Heart left ventricle (tissue), 13 donors: ENCODE results near the gene RALGPS1.

ENCODE experiments used
- CTCF ChIP-seq, 12 donors: fragments of 200-600 bp; sonication (generic) in 4 of 12; IDR thresholded peaks; one replicate each; pipeline versions ENCODE4 v1.5.0 to v1.8.0; 2018 to 2022; ENCODE audit warnings: antibody characterized with exemption in 12 of 12, mild to moderate bottlenecking in 5 of 12
- POLR2A ChIP-seq, 2 donors: fragments of 450-650 bp; IDR thresholded peaks; one replicate each; pipeline ENCODE4 v1.6.1; 2017; ENCODE audit warnings: antibody characterized with exemption in 2 of 2, mild to moderate bottlenecking in 2 of 2, moderate library complexity in 2 of 2
- donor health status: ischemic (EF 13 %, LVEDD 7.1; RV severe dilation, severe dysfunction).
- donor health status: DM: no; HTN: yes; CAD: no.
- donor health status: DM: no; HTN: no; CAD: no.
- donor health status: ischemic (EF 25% LVEDD 6.9; RV normal size, moderate dysfunction).
- donor health status: ischemic (EF 25% LVEDD 5.7; RV mildly dilated, moderate dysfunction).
- donor health status: ischemic (EF 35%, LVEDD 5.7; RV mildly dilated, moderate dysfunction).
- donor health status: nonischemic (EF 11% LVEDD 7.7; RV severe dilation, severe dysfunction).
- donor health status: DM: yes; HTN: yes; CAD: no.
- donor health status: PGD.
- donor health status: ischemic (EF 29% LVEDD 5.4; RV normal size, mild dysfunction).
- donor health status: nonischemic (EF 23%, LVEDD 6.1; RV moderate dilation, normal function).

DNA sequence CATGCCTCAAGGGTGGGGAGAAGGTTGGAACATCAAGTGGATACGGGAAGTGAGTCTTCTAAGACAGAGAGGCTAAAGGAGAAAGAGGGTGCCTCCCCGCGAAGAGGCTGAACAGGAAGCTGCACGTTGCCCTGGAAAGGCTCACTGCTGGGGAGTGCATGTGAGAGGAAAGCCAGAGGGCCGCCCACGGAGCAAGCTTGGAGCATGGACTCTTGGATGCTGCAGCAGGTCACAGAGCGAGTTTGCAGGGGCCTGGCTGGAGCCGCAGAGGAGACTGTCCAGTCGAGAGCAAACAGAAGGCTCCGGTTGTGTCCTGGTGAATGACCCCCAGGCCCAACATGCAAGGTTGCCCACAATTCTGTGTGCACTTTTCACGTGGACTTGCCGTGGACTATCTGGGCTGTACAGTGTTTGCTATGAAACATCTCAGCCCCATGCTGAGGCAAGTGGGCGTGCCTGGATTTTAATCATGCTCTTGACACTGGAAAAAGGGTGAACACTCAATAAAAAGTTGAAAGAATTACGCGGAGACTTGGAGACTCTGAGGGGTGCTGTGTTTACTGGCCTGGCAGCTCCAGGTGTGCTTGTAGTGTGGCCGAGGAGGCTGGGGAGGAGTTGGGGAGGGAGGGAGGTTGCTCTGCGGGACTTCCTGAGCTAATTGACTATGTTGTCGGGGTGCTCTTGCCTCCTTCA is 295.5 kb downstream of the RALGPS1 start:
- TF ChIP-seq CTCF (IDR thresholded peaks at IDR 0.05) (no peak), POLR2A (IDR thresholded peaks at IDR 0.05) (no peak)
